WTC11 (cell line): Measurements from ENCODE around the gene JMJD6. TPM values are rescaled to one million over a fixed set of nuclear protein-coding genes. Genes with fewer than 3 reads are reported as not detected.

Source experiments
- ATAC-seq: fragments of 200-7000 bp; cut with Tn5 transposase; 2 replicates; pipeline ENCODE4 v1.10.0; 2021; ENCODE audit warnings: mild to moderate bottlenecking, moderate library complexity
- CTCF ChIA-PET: fragments of 300-600 bp; sonication (Branson Sonifier 250); formaldehyde crosslinking; loops from one replicate; lab custom pipeline; 2021; ENCODE audit warnings: antibody characterized with exemption; lab: Charles Lee
- POLR2A ChIA-PET: fragments of 350-600 bp; sonication (Branson Sonifier 250); formaldehyde crosslinking; loops from one replicate; lab custom pipeline; 2021; ENCODE audit warnings: antibody characterized with exemption; lab: Charles Lee
- DNase-seq: peaks from one replicate; pipeline ENCODE4 v3.0.0; 2021; ENCODE audit warnings: low spot score
- H3K27ac Mint-ChIP-seq: 2 replicates; pipeline ENCODE4 v1.8.0; 2021; ENCODE audit warnings: mixed read lengths
- H3K27me3 Mint-ChIP-seq: 2 replicates; pipeline ENCODE4 v1.8.0; 2021; ENCODE audit warnings: low read depth, mild to moderate bottlenecking, moderate library complexity, mixed read lengths
- H3K36me3 Mint-ChIP-seq: 2 replicates; pipeline ENCODE4 v1.8.0; 2021; ENCODE audit warnings: mixed read lengths
- H3K4me1 Mint-ChIP-seq: 2 replicates; pipeline ENCODE4 v1.8.0; 2022; ENCODE audit warnings: mixed read lengths
- H3K4me3 Mint-ChIP-seq: 2 replicates; pipeline ENCODE4 v1.8.0; 2021; ENCODE audit warnings: mild to moderate bottlenecking, moderate library complexity, mixed read lengths
- H3K9me3 Mint-ChIP-seq: 2 replicates; pipeline ENCODE4 v1.8.0; 2021; ENCODE audit warnings: mixed read lengths
- AFF4 ChIP-seq: sonication (generic); formaldehyde crosslinking; IDR thresholded peaks from 2 replicates; pipeline ENCODE4 v1.8.1; 2023; ENCODE audit warnings: mild to moderate bottlenecking, missing genetic modification reagents, borderline replicate concordance
- ARID4B ChIP-seq: sonication (generic); formaldehyde crosslinking; IDR thresholded peaks from 2 replicates; pipeline ENCODE4 v1.8.0; 2023; ENCODE audit warnings: missing genetic modification reagents, mild to moderate bottlenecking, borderline replicate concordance
- ATF1 ChIP-seq: sonication (generic); formaldehyde crosslinking; IDR thresholded peaks from 2 replicates; pipeline ENCODE4 v1.8.1; 2023; ENCODE audit warnings: mild to moderate bottlenecking, moderate library complexity, missing genetic modification reagents
- E2F5 ChIP-seq: sonication (generic); formaldehyde crosslinking; IDR thresholded peaks from 2 replicates; pipeline ENCODE4 v1.8.1; 2022; ENCODE audit warnings: mild to moderate bottlenecking, moderate library complexity, missing genetic modification reagents
- ESRRA ChIP-seq: sonication (generic); formaldehyde crosslinking; IDR thresholded peaks from 2 replicates; pipeline ENCODE4 v1.8.1; 2022; ENCODE audit warnings: mild to moderate bottlenecking, missing genetic modification reagents, borderline replicate concordance
- GRHL2 ChIP-seq: fragments of 250-450 bp; sonication (Bioruptor Pico); IDR thresholded peaks from 2 replicates; pipeline ENCODE4 v1.8.0; 2022; ENCODE audit warnings: mild to moderate bottlenecking, moderate library complexity; ENCODE audit not compliant: insufficient replicate concordance, severe bottlenecking
- IRF1 ChIP-seq: sonication (generic); formaldehyde crosslinking; IDR thresholded peaks from 2 replicates; pipeline ENCODE4 v1.8.0; 2023; ENCODE audit warnings: missing genetic modification reagents
- JUN ChIP-seq: sonication (generic); formaldehyde crosslinking; IDR thresholded peaks from 2 replicates; pipeline ENCODE4 v1.8.0; 2023; ENCODE audit warnings: mild to moderate bottlenecking, missing genetic modification reagents
- OVOL2 ChIP-seq: fragments of 250-450 bp; sonication (Bioruptor Pico); IDR thresholded peaks from 2 replicates; pipeline ENCODE4 v1.9.0; 2021; ENCODE audit warnings: mild to moderate bottlenecking, borderline replicate concordance
- PREB ChIP-seq: sonication (generic); formaldehyde crosslinking; IDR thresholded peaks from 2 replicates; pipeline ENCODE4 v1.8.1; 2022; ENCODE audit warnings: mild to moderate bottlenecking, missing genetic modification reagents, moderate library complexity, borderline replicate concordance
- SMAD3 ChIP-seq: sonication (generic); formaldehyde crosslinking; IDR thresholded peaks from 2 replicates; pipeline ENCODE4 v1.8.0; 2022; ENCODE audit warnings: missing genetic modification reagents, mild to moderate bottlenecking, borderline replicate concordance
- TEAD1 ChIP-seq: sonication (generic); formaldehyde crosslinking; IDR thresholded peaks from 2 replicates; pipeline ENCODE4 v1.8.0; 2022; ENCODE audit warnings: mild to moderate bottlenecking, missing genetic modification reagents
- TEAD4 ChIP-seq: sonication (generic); formaldehyde crosslinking; IDR thresholded peaks from 2 replicates; pipeline ENCODE4 v1.8.0; 2022; ENCODE audit warnings: mild to moderate bottlenecking, missing genetic modification reagents
- ZBTB21 ChIP-seq: sonication (generic); formaldehyde crosslinking; IDR thresholded peaks from 2 replicates; pipeline ENCODE4 v1.8.1; 2023; ENCODE audit warnings: mild to moderate bottlenecking, missing genetic modification reagents, borderline replicate concordance
- ZNF138 ChIP-seq: sonication (generic); formaldehyde crosslinking; conservative IDR thresholded peaks from 2 replicates; pipeline ENCODE4 v1.8.1; 2022; ENCODE audit warnings: mild to moderate bottlenecking, moderate library complexity, missing genetic modification reagents
- ZNF232 ChIP-seq: sonication (generic); formaldehyde crosslinking; IDR thresholded peaks from 2 replicates; pipeline ENCODE4 v1.8.0; 2022; ENCODE audit warnings: mild to moderate bottlenecking, missing genetic modification reagents
- ZNF396 ChIP-seq: fragments of 250-450 bp; sonication (Bioruptor Pico); IDR thresholded peaks from 2 replicates; pipeline ENCODE4 v1.8.0; 2021; ENCODE audit warnings: mild to moderate bottlenecking, moderate library complexity, borderline replicate concordance
- ZNF416 ChIP-seq: fragments of 250-450 bp; sonication (Bioruptor Pico); IDR thresholded peaks from 2 replicates; pipeline ENCODE4 v1.9.0; 2021; ENCODE audit warnings: mild to moderate bottlenecking, inconsistent platforms
- total RNA-seq: library from RNA; stranded (reverse); gene quantifications from 3 replicates; pipeline ENCODE4 v1.2.3, GENCODE V29; 2021

The JMJD6 gene
- total RNA-seq, 1 experiment from 2014 or later, result 21.6 TPM

- TF ChIP-seq TEAD4 (CRISPR knock-in tag), result no peak
Observed at GRCh38 chr17:76676629-76677028, 49.8 kb downstream of the JMJD6 start (continued).

GRCh38 chr17:76675648-76676047 is 50.8 kb downstream of the JMJD6 start:
- ChIA-PET CTCF (interaction anchor here (0.5 to 2.1 kb wide), 4 partner anchors 13 to 570 kb away, joined by 3 to 5 read pairs (median 3); no protein-coding TSS in a partner anchor), POLR2A (no interaction called here)
- H3K4me1 Mint-ChIP-seq, result peaks cover 13% of the 10 kb centered on the region
- no peak overlapping the region for H3K4me3 Mint-ChIP-seq
- H3K27me3 Mint-ChIP-seq, result no peaks in the 10 kb centered on the region
- TF ChIP-seq ZNF396 (CRISPR knock-in tag), result no peak
- TF ChIP-seq JUN (CRISPR knock-in tag), result no peak
- no peak for TF ChIP-seq SMAD3 (CRISPR knock-in tag)
- no peak for TF ChIP-seq ZNF138 (CRISPR knock-in tag)
- no peak for TF ChIP-seq AFF4 (CRISPR knock-in tag)
- no peak for TF ChIP-seq ZNF416 (CRISPR knock-in tag)
- TF ChIP-seq ARID4B (CRISPR knock-in tag), result no peak
- no peak for TF ChIP-seq TEAD1 (CRISPR knock-in tag)
- no peak for TF ChIP-seq ESRRA (CRISPR knock-in tag)
- no peak for TF ChIP-seq ATF1 (CRISPR knock-in tag)
- no peak for TF ChIP-seq OVOL2 (CRISPR knock-in tag)
- TF ChIP-seq GRHL2, result no peak
- no peak for TF ChIP-seq IRF1 (CRISPR knock-in tag)
- TF ChIP-seq ZBTB21 (CRISPR knock-in tag), result no peak
- TF ChIP-seq PREB (CRISPR knock-in tag), result no peak
- TF ChIP-seq E2F5 (CRISPR knock-in tag), result no peak
- no peak for TF ChIP-seq ZNF232 (CRISPR knock-in tag)
- H3K27ac Mint-ChIP-seq, result no peak overlapping the region
- DNase-seq (no peak), ATAC-seq (no peak)
- peaks cover 10% of the 10 kb centered on the region for H3K9me3 Mint-ChIP-seq
- H3K36me3 Mint-ChIP-seq, result peaks cover 3% of the 10 kb centered on the region
